Subcutaneous adipose tissue (tissue), 4 donors: ENCODE results near the gene NCKAP5L. TPM values are rescaled to one million over a fixed set of nuclear protein-coding genes. Genes with fewer than 3 reads are reported as not detected.

Experiments used
- total RNA-seq, 4 donors: library from RNA; depleted of rRNA; stranded (reverse); fragments of >200 nt; gene quantifications; one replicate each; pipeline ENCODE4 v1.1.0, GENCODE V29; 2016
- TF ChIP-seq, protein P1 (sequence below): fragments of 450-650 bp; IDR thresholded peaks from one replicate; pipeline ENCODE4 v1.5.1; 2016; ENCODE audit warnings: low read depth, mild to moderate bottlenecking, control low read depth, antibody characterized with exemption, moderate library complexity

Gene NCKAP5L
- total RNA-seq, 4 donors from 2014 or later: 9.1 to 23.9 (median 13.0) TPM

DNA sequence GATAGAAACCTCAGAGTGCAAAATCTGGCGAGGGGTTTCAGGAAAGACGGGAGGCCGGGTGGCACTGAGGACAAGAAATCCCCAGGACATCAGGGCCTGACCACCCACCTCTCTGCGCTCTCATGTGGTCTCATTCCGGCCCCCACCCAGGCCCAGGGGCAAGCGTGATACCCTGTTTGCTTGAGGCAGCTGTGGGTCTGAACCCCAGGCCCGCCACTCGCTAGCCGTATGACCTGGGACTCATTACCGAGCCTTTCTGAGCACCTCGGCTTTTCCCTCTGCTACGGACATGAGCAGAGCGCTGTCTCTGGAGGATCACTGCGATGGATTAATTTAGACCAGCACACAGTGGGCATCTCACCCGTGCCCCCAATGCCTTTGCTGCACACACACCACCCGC is 40.2 kb upstream of the NCKAP5L start:
- TF ChIP-seq, protein P1, sequence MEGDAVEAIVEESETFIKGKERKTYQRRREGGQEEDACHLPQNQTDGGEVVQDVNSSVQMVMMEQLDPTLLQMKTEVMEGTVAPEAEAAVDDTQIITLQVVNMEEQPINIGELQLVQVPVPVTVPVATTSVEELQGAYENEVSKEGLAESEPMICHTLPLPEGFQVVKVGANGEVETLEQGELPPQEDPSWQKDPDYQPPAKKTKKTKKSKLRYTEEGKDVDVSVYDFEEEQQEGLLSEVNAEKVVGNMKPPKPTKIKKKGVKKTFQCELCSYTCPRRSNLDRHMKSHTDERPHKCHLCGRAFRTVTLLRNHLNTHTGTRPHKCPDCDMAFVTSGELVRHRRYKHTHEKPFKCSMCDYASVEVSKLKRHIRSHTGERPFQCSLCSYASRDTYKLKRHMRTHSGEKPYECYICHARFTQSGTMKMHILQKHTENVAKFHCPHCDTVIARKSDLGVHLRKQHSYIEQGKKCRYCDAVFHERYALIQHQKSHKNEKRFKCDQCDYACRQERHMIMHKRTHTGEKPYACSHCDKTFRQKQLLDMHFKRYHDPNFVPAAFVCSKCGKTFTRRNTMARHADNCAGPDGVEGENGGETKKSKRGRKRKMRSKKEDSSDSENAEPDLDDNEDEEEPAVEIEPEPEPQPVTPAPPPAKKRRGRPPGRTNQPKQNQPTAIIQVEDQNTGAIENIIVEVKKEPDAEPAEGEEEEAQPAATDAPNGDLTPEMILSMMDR: no peak

DNA sequence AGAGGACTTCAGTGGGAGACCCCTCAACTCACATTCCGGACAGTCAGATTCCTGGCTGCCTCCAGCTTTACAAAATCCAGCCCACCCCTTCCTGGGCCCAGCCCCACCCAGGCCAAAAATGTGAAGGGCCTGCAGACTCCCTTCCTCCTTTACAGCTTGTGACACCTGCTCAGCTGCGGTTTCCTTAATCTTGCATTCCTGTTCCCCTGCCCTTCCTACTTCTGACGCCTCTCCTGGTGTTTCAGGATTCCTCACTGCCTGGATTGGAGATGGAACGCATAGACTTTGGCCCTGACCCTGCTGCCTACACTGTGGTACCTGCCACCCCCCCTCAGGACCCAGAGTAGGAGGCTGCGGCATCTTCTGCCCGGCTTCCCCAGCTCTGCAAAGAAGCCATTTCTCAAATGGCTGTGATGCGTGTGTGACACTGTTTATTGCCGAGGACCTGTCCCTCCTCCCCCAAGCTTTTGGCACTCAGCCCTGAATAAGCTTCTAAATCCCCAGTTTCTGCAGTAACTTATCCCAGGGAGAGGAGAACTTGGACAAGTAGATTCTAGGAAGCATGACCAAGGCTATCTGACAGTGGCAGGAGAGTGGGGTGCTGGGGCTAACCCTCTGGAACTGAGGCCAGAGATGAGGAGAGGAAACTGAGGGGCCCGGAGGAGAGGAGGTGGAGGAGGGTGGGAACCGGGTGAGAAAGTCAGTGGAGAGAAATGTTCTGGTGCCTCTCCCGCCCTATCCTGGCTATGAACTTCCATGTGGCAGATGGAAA is 39.5 kb upstream of the NCKAP5L start:
- TF ChIP-seq, protein P1: no peak

DNA sequence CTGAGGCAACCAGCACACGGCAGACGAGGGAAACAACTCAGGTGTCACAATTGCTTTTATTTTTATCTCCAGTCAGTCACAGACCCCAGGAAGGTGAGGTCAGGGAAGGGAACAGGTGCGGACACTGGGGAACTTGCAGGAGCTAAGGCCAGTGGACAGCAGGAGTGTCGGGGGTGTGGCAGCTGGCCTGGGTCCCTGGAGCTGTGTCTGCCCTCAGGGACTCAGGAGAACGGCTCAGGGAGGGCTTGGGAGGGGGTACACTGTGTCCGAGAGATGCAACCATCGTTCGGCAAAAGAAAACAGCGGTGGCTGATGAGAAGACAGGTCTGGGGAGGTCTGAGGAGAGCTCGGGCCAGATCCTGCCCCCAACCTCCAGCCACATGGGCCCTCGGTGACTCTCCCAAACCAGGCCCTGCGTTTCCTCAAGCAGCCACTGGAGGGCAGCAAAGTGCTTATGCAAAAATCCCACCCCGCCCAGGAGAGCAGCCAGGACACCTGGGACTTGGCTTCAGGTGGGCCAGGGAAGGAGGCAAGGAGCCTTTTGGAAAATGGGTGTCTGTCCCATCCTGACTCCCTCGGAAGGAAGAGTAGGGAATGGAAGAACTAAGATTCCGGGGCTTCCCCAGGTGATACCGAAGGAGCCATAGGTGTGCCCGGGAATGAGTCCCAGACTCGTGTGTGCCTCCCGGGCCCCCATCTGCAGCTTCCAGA is 38.8 kb upstream of the NCKAP5L start:
- TF ChIP-seq, protein P1: no peak

DNA sequence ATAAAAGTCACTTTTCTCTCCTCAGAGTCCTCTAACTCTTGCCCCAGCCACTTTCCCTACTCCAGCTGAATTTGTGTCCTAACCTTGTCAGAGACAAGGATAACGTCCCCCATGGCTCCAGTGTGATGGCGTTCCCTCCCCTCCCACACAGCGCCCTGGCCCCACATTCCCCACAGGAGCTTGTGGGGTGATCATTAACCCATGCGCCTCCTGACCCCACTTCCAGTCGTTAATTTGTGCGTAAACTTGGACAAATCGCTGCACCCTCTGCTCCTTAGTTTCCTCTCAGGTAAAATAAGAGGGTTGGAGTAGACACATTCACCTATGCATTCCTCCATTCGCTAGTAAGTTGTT is 37.5 kb upstream of the NCKAP5L start:
- TF ChIP-seq, protein P1: no peak

DNA sequence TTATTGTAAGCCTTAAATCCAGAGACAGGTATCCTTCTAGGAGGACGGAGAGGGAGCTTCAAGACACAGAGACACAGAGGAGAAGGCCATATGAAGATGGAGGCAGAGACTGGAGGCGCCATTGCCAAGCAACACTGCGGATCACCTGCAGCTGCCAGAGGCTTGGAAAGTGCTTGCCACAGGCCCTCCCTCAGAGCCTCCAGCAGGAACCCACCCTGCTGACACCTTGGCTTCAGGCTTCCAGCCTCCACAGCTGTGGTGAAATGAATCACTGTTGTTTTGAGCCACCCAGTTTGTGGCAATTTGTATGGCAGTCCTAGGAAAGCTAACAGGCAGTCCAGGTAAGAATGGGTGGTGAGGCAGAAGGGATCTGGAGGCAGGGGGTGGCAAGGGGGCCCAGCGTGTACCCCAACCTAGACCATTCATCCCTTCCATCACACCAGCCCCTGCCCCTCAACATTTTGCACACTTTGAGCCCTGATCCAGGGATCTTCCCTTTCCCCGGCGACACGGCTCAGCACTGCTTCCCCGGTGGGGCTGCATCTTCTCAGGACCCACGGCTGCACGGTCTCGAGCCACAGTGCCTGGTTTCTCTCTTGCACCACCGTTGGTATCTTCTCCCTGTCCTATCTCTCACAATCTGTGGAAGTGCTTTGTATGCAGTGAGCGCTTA is 37.0 kb upstream of the NCKAP5L start:
- TF ChIP-seq, protein P1: no peak

DNA sequence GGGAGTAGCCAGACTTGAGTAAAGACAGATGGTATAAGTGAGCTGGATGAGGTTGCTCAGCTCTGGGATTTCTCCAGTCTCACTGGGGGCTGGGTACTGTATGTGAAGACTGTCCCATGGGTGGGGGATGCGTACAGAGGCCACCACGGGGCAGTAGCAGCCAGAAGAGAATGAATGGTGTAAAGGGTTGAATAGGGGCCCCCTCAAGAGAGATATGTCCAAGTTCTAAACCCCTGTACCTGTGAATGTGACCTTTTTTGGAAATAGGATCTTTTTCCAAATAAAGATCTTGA is 36.5 kb upstream of the NCKAP5L start:
- TF ChIP-seq, protein P1: no peak
